ENCODE data around the gene ZC3H8. TPM values are rescaled to one million over a fixed set of nuclear protein-coding genes. Genes with fewer than 3 reads are reported as not detected.

ZC3H8 gene
- total and polyA plus RNA-seq, 3 donors from 2014 or later = 10.6 to 26.5 (median 21.7) TPM

- intact Hi-C loops (cut with DNase I; ENCODE audit: low total_unique reads) = no loop called here
- Histone ChIP-seq H3K36me3 (ENCODE audit: low read depth, missing control alignments) (no peaks in the 10 kb centered on the region), H3K4me1 (no peaks in the 10 kb centered on the region), H3K9me3 (no peaks in the 10 kb centered on the region), H3K27ac (no peak overlapping the region), H3K4me3 (no peak overlapping the region), H3K27me3 (no peaks in the 10 kb centered on the region)
- WGBS, 2 donors = 86 to 90% methylated on average over 2 of the region's 2 CpGs
- DNase-seq = no peak
- TF ChIP-seq CTCF (IDR thresholded peaks at IDR 0.05) (no peak), POLR2A (IDR thresholded peaks at IDR 0.05) (no peak)
Measured at GRCh38 chr2:112296407-112296806, 41.6 kb upstream of the ZC3H8 start.

- 79 to 90% methylated on average over 5 of the region's 5 CpGs for WGBS, 2 donors
- Histone ChIP-seq H3K9me3 (no peaks in the 10 kb centered on the region), H3K27me3 (no peaks in the 10 kb centered on the region), H3K27ac (no peak overlapping the region), H3K4me3 (no peak overlapping the region), H3K36me3 (ENCODE audit: low read depth, missing control alignments) (no peaks in the 10 kb centered on the region), H3K4me1 (no peaks in the 10 kb centered on the region)
- DNase-seq = no peak
- TF ChIP-seq POLR2A (IDR thresholded peaks at IDR 0.05) (no peak), CTCF (IDR thresholded peaks at IDR 0.05) (no peak)
- intact Hi-C loops (cut with DNase I; ENCODE audit: low total_unique reads) = no loop called here
Measured at GRCh38 chr2:112295407-112296078, 40.7 kb upstream of the ZC3H8 start.

- TF ChIP-seq POLR2A (IDR thresholded peaks at IDR 0.05) = no peak
- no peak for TF ChIP-seq CTCF (IDR thresholded peaks at IDR 0.05)
- Histone ChIP-seq H3K4me3 (no peak overlapping the region), H3K27me3 (no peaks in the 10 kb centered on the region), H3K36me3 (ENCODE audit: low read depth, missing control alignments) (no peaks in the 10 kb centered on the region), H3K9me3 (no peaks in the 10 kb centered on the region), H3K27ac (no peak overlapping the region), H3K4me1 (no peaks in the 10 kb centered on the region)
- no peak for DNase-seq
- WGBS, 2 donors = 92 to 95% methylated on average over 8 of the region's 8 CpGs
- intact Hi-C loops (cut with DNase I; ENCODE audit: low total_unique reads) = no loop called here
Measured at GRCh38 chr2:112293636-112294401, 39.0 kb upstream of the ZC3H8 start.

GRCh38 chr2:112290648-112291047 lies 35.8 kb upstream of the ZC3H8 start:
- TF ChIP-seq POLR2A (IDR thresholded peaks at IDR 0.05) (no peak), CTCF (IDR thresholded peaks at IDR 0.05) (no peak)
- no peaks in the 10 kb centered on the region for H3K4me1 ChIP-seq
- no peaks in the 10 kb centered on the region for H3K36me3 ChIP-seq (ENCODE audit: low read depth, missing control alignments)
- H3K4me3 ChIP-seq = no peak overlapping the region
- no peak overlapping the region for H3K27ac ChIP-seq
- intact Hi-C loops (cut with DNase I; ENCODE audit: low total_unique reads) = no loop called here
- DNase-seq = no peak
- H3K27me3 ChIP-seq = no peaks in the 10 kb centered on the region
- 60 to 79% methylated on average over 1 of the region's 1 CpG for WGBS, 2 donors
- no peaks in the 10 kb centered on the region for H3K9me3 ChIP-seq

Measured in testis (tissue), 3 donors.